Right renal pelvis (tissue), 4 donors: ENCODE data around the gene ITPR3. TPM values are rescaled to one million over a fixed set of nuclear protein-coding genes. Genes with fewer than 3 reads are reported as not detected.

Source experiments
- DNase-seq, 4 donors: peaks; one replicate each; pipeline ENCODE4 v3.0.0-alpha.2; 2013; ENCODE audit warnings: low read depth in 4 of 4, low spot score in 3 of 4, missing footprints in 1 of 4
- polyA plus RNA-seq, 4 donors: library from polyadenylated mRNA; unstranded; fragments of 120-200 nt; gene quantifications; one replicate each; pipeline ENCODE4 v1.2.1, GENCODE V29; 2013; ENCODE audit not compliant: insufficient read length in 4 of 4

Gene ITPR3
- polyA plus RNA-seq, 4 donors, result 7.5 to 9.2 (median 8.7) TPM

DNA sequence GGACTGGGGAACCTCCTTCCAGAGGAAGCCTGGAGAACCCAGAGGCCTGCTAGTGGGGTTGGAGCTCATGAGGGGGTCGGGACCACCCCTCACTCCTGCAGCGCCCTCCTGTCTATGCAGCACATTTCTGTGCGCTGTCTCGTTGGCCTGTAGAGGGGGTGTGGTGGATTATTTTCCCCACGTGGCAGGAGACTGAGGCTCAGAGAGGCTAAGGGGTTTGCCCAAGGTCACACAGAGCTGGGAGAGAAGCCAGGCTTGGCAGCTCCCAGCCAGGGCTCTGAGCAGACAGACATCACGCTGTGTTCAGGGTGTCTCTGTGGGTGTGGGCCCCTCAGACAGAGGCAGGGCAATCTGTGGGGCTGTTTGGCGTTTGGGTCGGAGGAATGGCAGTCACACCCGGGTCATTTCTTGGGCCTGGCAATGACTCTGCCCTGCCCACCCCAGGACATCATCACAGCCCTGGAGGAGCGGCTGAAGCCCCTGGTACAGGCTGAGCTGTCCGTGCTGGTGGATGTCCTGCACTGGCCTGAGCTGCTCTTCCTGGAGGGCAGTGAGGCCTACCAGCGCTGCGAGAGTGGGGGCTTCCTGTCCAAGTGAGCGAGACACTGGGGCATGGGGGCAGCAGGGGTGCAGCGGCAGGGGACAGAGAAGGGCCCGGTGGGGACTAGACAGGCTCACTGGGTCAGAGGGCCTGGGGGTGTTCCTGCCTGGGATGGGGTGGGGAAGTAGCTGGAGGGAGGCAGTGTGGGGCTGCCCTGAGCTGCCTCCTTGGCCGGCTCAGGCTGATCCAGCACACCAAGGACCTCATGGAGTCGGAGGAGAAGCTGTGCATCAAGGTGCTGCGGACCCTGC, 62.7 kb downstream of the ITPR3 start:
- no peak for DNase-seq

DNA sequence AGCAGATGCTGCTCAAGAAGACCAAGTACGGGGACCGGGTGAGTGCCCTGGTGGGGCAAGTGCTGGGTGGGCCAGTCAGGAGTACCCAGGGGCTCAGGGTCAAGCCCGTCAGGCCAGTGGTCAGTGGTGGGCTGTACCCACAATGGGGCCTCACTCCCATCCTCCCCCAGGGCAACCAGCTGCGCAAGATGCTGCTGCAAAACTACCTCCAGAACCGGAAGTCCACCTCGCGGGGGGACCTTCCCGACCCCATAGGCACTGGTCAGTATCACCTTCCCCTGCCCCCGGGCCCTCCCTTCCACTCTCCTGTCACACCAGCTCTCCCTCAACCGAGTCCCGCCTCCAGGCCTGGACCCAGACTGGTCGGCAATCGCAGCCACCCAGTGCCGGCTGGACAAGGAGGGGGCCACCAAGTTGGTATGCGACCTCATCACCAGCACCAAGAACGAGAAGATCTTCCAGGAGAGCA, 63.3 kb downstream of the ITPR3 start:
- no peak for DNase-seq

DNA sequence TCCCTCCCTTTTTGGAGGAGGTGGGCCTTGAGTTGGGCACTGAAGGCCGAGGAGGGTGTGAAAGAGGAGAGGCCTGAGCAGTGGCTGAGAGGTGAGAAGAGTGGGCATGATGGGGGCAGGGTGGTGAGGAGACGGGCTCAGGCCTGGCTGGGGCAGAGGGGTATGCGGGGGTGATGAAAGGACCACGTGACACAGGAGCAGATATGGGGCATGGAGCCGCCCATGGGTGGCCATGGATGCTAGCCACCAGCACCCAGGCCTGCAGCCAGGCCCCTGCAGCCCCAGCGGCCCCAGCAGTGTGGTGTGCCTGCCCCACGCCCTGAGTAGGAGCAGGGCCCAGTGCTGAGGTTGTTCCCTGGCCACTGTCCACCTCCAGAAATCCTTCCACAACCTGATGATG, 63.9 kb downstream of the ITPR3 start:
- no peak for DNase-seq

DNA sequence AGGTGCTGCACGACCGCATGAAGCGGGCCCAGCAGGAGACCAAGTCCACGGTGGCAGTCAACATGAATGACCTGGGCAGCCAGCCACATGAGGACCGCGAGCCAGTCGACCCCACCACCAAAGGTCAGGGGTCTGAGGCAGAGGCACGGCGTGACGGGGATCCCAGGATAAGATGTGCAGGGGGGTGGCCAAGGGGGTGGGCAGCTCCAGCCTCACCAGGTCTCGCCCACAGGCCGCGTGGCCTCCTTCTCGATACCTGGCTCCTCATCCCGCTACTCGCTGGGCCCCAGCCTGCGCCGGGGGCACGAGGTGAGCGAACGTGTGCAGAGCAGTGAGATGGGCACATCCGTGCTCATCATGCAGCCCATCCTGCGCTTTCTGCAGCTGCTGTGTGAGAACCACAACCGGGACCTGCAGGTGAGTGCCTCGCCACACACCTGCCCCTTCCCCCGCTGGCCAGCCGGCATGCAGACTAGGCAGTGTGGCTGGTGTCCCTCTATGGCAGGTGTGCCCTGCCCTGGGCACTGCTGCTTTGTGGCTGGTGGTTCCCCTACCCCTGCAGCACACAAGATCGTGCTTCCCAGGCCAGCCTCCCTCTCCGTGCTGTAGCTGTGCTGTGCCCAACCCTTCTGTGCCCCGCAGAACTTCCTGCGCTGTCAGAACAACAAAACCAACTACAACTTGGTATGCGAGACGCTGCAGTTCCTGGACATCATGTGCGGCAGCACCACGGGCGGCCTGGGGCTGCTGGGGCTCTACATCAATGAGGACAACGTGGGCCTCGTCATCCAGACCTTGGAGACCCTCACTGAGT, 64.5 kb downstream of the ITPR3 start:
- no peak for DNase-seq

DNA sequence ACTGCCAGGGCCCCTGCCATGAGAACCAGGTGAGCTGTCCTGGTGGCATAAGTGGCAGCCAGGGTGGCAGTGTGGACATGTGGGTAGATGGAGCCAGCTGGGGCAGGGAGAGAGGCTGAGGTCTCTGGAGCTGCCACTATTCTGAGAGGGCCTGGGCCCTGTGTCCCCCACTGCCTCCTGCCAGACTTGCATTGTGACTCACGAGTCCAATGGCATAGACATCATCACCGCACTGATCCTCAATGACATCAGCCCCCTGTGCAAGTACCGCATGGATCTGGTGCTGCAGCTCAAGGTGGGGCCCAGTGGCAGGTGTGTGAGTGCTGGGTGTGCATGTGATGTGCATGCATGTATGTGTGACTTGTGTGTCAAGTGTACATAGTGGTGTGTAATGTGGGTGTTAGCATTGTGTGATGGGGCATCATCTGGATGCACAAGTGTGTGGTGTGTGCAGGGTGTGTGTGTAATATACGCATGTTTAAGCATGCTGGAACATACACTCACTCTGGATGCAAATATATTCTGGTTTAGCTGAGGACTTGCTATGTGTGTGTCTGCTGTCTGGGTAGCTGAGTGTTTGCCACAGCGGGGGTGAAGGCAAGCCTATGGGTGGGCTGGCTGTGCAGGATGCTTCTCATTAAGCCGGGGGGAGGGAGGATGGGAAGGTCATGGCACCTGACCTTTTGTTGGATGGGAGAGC, 65.3 kb downstream of the ITPR3 start:
- no peak for DNase-seq

DNA sequence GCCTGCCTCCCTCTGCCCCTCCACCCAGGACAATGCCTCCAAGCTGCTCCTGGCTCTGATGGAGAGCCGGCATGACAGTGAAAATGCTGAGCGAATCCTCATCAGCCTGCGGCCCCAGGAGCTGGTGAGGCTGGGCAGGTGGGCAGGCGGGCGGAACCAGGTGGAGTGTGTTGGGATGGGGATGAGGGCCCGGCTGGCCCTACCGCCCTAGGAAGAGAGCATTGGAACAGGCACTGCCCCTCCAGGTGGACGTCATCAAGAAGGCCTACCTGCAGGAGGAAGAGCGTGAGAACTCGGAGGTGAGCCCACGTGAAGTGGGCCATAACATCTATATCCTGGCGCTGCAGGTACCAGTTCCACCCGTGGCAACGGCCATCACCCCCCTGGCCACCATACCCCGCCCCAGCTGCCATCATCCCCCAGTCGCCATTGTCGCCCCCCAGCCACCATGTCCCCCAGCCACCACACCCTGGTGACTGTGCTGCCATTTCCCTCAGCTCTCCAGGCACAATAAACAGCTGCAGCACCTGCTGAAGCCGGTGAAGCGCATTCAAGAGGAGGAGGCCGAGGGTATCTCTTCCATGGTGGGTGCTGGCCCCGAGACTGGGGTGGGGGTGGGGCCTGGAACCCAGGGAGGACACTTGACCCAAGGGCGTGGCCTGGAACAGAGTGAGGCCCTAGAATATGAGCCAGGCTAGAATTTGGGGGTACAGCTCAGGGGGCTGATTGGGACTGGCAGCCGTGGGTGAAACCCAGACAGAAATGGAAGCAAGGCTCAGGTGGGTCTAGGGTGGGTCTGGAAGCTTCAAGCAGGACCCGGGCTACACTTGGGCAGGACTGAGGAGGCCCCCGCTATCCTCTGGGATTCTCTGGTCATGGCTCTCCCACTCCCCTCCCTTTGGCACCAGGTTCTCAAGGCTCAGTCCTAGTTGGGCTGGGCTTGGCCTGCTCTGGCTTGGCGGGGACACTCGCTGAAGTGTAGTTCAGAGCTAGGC, 66.2 kb downstream of the ITPR3 start:
- DNase-seq, result no peak

DNA sequence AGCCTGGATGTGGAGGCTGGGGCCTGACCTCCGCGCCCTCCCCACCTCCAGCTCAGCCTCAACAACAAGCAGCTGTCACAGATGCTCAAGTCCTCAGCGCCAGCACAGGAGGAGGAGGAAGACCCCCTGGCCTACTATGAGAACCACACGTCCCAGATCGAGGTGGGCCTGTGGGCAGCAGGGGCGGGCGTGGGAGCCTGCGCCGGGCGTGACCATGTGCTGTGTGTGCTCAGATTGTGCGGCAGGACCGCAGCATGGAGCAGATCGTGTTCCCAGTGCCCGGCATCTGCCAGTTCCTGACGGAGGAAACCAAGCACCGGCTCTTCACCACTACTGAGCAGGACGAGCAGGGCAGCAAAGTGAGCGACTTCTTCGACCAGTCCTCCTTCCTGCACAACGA, 66.9 kb downstream of the ITPR3 start:
- no peak for DNase-seq

DNA sequence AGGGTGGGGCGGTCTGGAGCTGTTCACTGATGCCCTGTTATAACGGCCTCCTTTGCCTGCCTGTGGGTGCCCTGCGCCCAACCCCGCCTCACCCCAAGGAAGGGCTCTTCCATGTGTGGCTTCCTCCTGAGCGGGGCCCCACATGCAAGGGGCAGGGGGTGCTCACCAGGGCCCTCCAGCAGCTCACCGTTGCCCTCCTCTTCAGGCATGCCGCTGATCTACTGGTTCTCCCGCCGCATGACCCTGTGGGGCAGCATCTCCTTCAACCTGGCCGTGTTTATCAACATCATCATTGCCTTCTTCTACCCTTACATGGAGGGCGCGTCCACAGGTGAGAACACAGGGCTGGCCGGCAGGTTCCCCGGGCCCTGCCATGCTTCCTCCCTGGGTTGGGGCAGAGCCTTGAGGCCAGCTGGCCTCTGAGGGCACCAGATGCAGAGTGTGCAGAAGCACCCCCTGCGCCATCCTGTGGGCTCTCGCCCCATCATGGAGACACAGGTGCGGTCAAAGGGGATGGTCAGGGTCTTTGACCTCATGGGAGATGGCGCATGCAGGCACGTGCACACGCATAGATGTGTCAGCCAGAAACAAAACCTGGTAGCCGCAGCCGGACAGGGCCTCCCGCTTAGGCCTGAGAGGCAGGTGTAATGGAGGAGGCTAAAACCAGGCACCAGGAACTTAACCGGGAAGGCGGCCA, 67.5 kb downstream of the ITPR3 start:
- DNase-seq, result no peak

DNA sequence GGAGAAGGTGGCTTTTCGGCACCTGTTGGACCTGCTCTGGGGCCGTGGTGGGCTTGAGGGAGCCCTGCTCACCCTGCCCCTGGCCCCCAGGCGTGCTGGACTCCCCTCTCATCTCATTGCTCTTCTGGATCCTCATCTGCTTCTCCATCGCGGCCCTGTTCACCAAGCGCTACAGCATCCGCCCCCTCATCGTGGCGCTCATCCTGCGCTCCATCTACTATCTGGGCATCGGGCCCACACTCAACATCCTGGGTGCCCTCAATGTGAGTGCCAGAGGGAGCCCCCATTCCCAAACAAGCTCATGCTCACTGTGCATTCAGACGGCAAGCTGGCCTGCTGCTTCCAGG, 68.0 kb downstream of the ITPR3 start:
- DNase-seq, result no peak

DNA sequence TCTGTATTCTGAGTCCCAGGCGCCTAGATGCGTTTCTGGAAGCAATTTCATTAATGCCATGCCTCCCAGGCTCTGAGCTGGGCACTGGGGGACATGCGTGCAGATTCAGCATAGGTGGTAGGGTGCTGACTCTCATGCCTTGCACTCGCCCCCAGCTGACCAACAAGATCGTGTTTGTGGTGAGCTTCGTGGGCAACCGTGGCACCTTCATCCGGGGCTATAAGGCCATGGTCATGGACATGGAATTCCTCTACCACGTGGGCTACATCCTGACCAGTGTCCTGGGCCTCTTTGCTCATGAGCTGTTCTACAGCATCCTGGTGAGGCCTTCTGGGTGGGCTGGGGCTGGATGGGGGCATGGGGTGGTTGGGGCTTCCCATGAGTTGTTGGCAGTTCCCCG, 68.8 kb downstream of the ITPR3 start:
- DNase-seq, result no peak

DNA sequence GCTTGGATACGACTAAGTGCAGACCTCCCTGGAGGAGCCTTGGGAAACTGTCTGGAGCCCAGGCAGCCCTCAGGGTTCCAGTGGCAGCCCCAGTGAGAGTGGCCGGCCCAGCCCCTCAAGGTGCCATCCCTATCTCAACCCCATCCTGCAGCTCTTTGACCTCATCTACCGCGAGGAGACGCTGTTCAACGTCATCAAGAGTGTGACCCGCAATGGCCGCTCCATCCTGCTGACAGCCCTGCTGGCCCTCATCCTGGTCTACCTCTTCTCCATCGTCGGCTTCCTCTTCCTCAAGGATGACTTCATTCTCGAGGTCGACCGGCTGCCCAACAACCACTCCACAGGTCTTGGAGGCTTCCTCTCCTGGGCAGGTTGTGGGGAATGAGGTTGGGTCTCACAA, 69.6 kb downstream of the ITPR3 start:
- no peak for DNase-seq

DNA sequence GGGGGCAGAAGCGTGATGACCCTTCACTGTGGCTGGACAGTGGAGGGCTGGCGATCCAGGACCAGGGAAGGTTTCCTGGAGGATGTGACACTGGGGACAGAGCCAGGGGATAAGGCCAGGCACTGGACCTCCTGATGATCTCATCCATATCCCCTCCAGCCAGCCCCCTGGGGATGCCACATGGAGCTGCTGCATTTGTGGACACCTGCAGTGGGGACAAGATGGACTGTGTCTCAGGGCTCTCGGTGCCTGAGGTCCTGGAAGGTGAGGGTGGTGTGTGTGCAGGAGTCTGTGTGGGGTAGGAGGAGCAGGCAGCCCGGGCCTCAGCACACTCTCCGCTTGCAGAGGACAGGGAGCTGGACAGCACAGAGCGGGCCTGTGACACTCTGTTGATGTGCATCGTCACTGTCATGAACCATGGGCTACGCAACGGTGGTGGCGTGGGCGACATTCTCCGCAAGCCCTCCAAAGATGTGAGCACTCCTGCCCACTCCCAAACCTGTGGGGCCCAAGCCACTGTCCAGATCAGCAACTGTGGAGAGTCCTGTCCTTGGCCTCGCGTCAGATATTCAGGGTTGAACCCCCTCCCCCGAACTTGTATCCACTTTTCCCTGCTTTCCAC, 70.4 kb downstream of the ITPR3 start:
- no peak for DNase-seq

DNA sequence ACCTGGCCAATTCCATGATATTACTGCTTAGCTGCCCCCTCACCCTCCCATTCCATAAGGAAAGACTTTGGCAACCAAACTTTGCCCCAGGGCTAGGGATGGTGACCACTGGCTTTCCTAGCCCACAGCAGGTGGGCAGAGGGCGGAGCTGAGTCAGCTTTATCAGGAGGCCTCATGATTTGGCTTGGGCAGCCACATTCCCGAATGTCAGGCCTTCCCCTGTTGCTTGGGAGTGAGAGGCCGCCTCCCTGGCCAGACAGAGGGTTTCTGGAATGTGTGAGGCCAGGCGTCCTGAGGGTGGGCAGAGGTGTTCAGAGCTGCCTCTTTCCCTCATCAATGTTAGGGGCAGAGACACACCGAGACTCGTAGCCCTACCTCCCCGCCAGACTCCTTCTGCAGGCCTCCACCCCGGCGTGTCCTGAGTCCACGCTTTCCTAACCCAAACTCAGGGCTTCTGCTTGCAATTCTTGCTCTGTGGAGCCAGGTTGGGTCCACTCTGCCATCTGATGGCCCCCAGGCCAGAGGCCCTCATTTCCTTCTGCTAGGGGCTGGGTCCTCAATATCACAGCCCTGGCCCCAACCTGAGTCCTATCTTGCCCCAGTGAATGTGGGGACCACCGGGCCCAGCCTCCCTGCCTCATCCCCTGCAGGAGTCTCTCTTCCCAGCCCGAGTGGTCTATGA, 71.1 kb downstream of the ITPR3 start:
- DNase-seq, result no peak

DNA sequence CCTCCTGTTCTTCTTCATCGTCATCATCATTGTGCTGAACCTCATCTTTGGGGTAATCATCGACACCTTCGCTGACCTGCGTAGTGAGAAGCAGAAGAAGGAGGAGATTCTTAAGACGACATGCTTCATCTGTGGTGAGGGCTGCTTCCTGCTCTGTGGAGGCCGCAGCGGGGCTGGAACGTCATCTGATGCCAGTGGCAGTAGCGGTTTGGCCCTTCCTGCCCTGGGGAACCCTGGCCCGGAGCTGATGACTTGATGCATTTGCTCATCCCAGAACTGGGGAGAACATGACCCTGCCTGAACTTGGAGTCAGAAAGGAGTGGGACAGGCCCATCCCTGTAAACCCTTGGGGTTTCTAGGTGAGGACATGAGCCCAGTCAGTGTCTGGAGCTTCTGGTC, 71.6 kb downstream of the ITPR3 start:
- DNase-seq, result no peak

DNA sequence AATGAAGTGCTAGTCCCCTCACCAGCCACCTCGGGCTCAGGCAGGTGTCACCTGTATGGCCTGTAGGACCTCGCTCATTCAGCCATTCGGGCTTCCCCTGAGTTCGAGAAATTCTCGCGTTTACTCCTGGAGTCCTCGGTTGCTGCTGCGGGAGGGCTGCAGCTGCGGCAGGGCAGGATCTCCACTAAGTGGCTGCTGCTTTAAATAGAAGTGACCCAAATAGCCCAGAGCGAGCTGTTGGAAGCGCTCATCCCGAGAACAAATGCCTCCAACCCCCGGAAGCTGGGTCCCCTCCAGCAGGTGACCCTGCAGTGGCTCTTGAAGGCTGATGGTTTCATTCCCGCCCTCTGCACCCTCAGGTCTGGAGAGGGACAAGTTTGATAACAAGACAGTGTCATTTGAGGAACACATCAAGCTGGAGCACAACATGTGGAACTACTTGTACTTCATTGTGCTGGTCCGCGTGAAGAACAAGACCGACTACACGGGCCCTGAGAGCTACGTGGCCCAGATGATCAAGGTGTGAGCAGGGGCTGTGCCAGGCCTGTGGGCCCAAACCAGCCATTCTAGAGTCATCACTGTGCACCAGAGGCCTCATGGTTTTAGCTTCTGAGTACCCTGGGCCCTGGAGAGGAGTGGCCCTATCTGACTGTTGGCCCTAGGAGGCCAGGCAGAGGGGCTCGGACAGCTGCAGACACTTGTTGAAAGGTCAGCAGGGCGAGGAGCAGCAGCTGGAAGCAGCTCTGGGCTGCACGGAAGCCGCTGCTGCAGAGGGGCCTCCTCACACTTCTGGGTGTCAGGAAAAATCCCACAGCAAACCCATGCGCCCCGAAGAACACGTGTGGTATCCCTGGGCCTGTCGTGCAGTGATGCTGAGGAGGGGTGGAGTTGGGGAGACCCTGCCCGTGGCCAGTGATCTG, 72.3 kb downstream of the ITPR3 start:
- no peak for DNase-seq

DNA sequence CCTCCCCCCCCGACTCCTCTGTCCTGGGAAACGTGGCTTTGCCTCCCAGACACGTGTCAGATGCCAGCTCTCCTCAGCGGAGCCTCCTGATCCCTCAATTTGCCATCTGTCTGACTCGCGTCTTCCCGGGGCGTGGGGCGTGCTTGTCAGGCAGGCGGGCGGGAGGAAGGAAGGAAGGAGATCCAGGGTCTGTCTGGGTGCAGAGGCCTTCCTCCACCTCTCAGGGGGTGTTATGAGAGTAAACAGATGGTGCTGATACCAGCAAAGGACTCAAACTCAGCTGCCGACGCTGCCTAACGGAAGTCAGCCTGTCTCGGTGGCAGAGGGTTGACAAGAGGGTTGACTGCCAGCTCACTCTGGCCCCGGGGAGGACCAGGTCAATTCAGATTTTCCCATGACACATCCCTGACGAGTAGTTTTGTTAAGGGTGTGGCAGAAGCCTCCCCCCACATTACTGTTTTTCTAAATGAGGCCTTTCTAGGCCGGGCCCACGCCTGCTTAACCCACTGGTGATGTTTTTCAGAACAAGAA, 73.3 kb downstream of the ITPR3 start:
- no peak for DNase-seq

DNA sequence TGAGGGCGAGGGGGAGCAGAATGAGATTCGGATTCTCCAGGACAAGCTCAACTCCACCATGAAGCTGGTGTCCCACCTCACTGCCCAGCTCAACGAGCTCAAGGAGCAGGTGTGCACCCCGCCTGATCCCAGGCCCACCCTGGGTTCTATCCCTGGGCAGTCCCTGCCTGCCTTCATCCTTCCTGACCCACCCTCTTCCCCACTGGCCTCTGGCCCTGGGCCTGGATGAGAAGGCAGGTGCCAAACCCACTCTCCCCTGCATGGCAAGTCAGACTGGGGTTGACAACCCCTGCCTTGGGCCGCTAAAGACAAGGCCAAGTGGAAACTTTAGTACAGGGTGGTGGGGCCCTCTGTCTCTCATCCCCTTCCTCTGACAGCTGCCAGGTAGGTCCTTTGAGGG, 73.9 kb downstream of the ITPR3 start:
- DNase-seq, result no peak
